ENCODE data around the gene TMEFF2. TPM values are rescaled to one million over a fixed set of nuclear protein-coding genes. Genes with fewer than 3 reads are reported as not detected.
"Not testable (repeated sequence)": the region's sequence is repeated elsewhere in the genome, so short reads cannot be mapped to it uniquely, and the experiment has no call there.

TMEFF2 gene
- polyA plus RNA-seq, 4 donors: 6.9 to 23.2 (median 14.5) TPM

DNA sequence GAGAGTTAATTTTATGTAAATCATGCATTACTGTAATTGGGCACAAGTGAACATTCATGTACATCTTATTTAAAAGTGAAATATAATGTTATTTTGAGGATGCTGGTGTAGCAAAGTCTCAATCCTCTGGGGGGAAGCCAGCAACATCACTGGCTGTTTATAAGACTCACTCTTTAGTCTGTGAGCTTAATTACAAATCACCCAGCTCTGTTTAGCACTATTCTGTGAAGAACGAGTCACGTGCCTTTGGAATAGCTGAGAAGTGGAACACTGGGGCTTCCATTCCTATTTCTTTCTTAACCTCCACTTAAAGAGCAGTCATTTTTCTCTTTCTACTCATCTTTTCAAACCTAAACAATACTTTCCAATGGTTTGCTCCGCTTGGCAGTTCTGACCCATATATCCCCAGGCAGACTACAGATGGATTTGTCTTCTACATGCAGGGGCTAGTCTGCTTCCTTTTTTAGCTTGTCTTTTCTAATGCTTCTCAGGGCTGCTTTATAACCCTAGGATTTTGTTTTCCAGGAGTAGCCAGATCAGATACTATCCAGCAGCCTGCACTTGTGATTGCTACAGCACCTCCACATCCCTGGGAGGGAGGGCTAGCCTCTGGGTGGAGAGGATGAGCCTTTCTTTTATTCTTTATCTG, 252.5 kb downstream of the TMEFF2 start:
- no peak for DNase-seq (ENCODE audit: low read depth in 4 of 4, low spot score in 2 of 4)

GRCh38 chr2:191941376-191941929, 253.3 kb downstream of the TMEFF2 start:
- DNase-seq (ENCODE audit: low read depth in 4 of 4, low spot score in 2 of 4): no peak

DNA sequence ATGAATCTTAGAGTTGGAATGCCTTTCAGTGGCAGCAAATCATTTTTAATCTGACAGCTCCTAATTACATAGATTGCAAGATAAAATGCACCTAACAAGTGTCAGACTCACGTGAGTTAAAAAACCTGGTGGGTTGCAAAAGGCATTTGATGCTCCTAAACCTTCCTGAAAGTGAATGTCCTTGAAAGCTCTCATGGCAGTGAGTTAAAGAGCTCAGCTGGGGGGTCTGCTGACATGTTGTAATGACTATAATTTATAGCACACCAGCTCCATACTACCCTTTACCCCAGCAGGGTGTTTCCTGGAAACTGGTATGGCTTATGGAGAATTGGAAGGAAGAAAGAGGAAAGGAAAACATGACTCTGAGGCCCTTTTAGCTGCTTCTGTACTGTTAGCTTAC, 256.0 kb downstream of the TMEFF2 start:
- no peak for DNase-seq (ENCODE audit: low read depth in 4 of 4, low spot score in 2 of 4)

DNA sequence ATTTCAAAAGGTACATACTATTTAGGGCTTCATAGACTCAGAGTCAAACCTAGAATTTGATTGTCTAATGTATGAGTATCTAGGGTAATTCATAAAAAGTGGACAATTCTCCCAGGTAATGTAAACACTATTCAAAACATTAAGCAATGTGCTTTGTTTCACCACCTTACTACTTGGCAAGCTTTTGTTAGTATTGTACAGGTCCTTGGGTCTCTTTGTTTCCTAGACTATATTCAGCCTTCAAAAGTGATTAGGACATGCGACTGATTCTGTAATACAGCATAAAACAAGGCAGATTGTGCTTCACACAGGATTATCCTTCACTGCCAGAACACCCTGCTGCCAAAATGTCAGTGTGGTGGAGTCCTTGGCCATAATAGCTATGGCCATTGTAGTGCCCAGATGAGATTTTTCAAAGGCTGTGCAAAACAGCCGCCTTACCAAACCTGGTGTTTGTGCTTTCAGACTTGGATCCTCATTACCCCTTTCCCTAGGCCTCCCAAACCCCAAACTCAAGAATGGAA, 257.8 kb downstream of the TMEFF2 start:
- no peak for DNase-seq (ENCODE audit: low read depth in 4 of 4, low spot score in 2 of 4)

DNA sequence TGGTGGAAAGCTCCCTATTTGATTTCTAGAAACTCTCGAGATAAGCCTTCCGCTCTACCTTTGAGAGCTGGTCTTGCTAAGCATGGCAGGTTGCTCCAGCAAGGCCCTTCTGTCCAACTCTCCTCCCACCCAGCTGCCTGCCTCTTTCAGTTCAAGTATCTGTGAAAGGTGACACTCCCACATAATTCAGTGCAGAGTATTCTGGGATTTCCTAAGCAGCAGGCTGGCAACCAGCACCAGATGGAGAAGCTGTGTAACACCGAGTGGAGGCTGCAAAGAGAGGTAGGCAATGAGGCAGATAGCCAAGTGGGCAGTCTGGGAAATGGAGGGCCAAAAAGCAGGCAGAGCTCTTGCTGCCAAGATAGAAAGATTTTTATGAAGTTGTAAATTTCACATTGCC, 259.5 kb downstream of the TMEFF2 start:
- no peak for DNase-seq (ENCODE audit: low read depth in 4 of 4, low spot score in 2 of 4)

DNA sequence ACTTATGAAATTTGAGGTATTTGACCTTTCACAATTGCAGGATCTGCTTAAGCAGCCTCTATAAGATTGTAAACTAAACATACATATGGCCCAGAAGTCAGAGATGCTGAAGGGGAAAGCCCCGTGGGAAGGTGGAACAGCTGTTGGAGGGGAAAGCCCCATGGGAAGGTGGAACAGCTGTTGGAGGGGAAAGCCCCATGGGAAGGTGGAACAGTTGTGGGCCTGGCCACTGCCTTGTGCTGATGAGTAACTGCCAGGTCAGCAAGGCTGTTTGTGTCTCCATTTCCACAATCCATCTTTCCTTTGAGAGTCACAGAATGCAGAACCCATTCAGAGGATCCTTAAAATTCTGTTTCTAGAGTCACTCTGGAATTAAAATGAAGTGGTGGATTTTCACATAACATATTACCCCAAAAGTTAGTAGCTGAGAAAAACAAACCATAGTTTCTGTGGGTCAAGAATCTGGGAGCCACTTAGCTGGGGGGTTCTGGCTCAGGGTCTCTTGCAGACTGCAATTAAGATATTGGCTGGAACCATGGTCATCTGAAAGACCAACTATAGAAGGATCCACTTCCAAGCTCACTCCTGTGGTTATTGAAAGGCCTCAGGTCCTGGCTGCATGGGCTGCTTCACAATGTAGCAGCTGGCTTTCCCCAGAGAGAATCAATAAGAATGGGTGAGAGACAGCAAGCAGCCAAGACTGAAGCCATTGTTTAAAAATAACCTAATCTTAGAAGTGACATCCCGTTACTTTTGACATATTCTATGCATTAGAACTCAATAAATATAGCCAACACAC, 261.2 kb downstream of the TMEFF2 start:
- no peak for DNase-seq (ENCODE audit: low read depth in 4 of 4, low spot score in 2 of 4)

DNA sequence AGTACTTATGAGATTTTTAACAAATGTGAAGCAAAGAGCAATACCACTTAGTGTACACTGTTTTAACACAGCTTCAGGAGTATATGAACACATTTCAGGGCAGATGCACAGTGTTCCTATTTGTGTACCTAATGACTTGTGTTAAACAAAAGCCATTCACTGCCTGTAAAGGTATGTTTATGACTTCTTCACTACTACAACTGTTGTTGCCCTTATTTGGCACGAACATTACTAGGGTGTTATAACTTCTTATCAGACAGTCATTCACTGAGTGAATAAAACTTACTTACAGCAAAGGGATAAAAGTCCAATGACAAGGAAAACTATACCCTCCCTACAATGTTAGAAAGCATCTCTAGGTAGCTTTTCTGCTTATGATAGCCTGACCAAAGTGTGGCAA, 262.4 kb downstream of the TMEFF2 start:
- no peak for DNase-seq (ENCODE audit: low read depth in 4 of 4, low spot score in 2 of 4)

- no peak for DNase-seq (ENCODE audit: low read depth in 4 of 4, low spot score in 2 of 4)
Observed at GRCh38 chr2:191931329-191931728, 263.4 kb downstream of the TMEFF2 start.

DNA sequence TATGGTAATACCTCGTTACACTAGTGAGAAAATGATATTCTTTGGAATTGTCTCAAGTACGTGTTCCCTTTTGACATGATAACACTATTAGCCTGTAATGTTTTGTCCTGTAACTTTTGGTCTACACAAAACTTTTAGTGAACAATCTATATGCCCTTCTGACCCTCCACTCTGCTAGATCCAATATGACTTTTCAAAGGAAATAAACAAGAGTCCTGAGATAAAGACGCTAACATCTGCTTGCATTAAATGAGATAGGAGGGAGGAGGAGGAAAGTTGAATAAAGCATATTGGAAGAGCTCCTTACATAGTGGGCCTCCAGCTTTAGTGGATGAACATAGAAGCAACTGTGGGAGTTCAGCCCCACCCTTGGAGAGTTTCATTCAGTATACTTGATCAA, 264.5 kb downstream of the TMEFF2 start:
- DNase-seq (ENCODE audit: low read depth in 4 of 4, low spot score in 2 of 4): no peak

- DNase-seq (ENCODE audit: low read depth in 4 of 4, low spot score in 2 of 4): no peak
Observed at GRCh38 chr2:191929288-191929687, 265.4 kb downstream of the TMEFF2 start.

DNA sequence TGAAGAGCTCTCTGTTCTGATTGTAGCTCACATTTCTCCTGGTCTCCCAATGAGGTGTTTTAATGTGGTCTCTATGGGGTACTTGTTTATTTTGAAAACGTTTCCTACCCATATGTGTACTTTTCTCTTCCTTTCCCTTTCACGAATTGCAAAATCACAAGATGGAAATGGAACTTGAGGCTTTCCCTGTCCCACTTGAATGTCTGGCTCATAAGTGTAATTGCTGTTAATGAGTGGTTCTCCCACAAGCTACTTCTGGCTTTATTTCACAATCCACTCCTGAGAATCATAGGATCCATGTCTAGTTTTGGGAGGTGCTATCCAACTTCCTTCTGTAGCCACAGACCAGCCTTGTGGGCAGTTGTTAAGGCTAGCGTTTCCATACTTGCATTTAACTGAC, 266.7 kb downstream of the TMEFF2 start:
- DNase-seq (ENCODE audit: low read depth in 4 of 4, low spot score in 2 of 4): no peak

DNA sequence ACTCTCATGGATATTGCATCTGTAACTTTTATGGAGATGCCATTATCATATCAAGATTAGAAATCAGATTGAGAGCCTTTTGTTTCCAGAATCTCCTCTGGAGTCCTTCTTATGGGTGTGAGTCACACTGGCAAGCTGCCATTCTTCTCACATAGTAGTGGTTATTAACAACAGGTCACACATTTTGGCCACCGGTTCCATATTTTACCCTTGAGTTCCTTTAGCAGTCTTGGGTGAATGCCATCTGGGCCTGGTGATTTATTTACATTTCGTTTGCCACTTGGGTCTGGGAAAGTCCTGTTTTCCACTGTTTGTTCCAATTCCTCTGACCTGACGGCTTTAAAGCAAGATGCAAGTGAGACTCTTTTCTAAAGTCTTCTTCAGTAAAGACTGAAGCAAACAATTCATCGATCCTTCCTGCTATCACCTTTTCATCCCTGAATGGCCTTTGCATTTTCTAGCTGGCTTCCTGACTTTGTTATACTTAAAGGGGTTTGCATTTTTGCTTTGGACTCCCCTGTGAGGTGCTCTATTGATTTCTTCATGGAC, 267.3 kb downstream of the TMEFF2 start:
- peak in 2 of 4 donors; percentile 15 to 38 for DNase-seq (ENCODE audit: low read depth in 4 of 4, low spot score in 2 of 4)

GRCh38 chr2:191926671-191927070, 268.1 kb downstream of the TMEFF2 start:
- no peak for DNase-seq (ENCODE audit: low read depth in 4 of 4, low spot score in 2 of 4)

GRCh38 chr2:191923652-191923997, 271.1 kb downstream of the TMEFF2 start:
- no peak for DNase-seq (ENCODE audit: low read depth in 4 of 4, low spot score in 2 of 4)

DNA sequence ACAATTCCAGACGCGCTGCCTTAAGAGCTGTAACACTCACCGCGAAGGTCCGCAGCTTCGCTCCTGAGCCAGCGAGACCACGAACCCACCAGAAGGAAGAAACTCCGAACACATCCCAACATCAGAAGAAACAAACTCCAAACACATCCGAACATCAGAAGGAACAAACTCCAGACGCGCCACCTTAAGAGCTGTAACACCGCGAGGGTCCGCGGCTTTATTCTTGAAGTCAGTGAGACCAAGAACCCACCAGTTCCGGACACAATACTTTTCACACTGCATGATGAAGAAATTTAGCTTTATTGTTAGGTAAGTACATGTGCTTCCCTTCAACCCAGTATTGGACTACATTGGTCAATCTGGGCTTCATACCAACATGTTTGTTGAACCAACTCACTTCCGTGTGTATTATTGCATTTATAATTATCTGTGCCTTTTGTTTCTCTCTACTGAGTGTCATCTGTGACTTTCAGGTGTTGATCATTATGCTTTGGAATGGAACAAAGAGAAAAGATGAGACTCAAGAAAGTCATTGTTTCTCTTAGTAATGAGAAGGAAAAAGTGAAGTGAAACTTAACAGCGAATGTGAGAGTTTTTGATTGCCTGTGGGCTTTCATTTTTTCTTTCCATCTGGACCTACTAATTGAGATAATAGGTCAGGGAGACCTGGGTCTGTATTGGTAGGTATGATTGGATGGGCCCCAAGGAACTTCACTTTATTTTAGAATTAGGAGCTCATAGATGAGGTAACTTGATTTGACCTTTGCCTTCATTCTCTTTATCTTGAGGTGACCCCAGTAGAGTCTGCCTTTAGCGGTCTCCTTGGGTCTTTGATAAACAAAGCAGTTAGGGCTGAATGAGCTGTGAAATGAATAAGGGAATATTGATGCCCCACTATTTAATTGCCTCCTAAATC, 271.7 kb downstream of the TMEFF2 start:
- DNase-seq (ENCODE audit: low read depth in 4 of 4, low spot score in 2 of 4): no peak

GRCh38 chr2:191921650-191922049, 273.1 kb downstream of the TMEFF2 start:
- not testable (repeated sequence) for DNase-seq (ENCODE audit: low read depth in 4 of 4, low spot score in 2 of 4)

DNA sequence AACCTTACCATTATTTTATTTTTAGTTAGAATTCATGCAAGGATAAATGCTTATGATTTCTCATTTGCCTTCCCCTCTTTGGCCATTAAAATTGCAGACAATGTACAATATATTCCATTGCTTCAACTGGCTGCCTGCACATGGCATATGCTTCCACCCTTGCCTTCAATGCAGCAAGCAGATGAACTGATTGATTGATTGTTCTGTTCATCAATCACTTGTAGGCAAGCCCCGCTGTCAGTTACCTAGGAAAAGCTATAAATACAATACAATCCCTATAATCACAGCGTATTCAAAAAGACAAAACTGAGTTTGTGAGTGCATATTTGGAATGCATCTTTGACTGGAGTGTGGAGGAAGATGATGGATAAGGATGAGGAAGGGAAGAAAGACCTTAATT, 274.2 kb downstream of the TMEFF2 start:
- DNase-seq (ENCODE audit: low read depth in 4 of 4, low spot score in 2 of 4): no peak

GRCh38 chr2:191917967-191918651, 276.6 kb downstream of the TMEFF2 start:
- no peak for DNase-seq (ENCODE audit: low read depth in 4 of 4, low spot score in 2 of 4)

DNA sequence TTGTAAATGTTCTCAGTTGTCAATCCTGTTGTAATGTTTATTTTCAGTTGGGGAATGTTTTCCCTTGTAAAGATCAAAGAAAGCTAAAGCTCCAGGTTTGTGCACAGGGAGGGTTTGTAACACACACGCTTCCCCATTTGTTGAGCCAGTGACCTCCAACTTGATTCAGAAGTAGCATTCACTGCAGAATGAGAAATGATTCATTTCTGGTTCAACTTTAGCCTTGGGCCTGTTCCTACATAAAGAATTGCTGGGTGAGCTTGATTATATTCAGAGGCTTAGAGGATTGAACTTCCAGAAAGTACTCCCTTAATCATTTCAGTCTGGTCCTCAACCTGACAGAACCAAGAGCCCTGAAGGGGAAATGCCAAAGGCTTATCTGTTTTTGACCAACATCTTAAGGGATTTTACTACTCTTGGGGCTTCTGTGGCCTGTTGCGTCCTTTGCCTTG, 277.3 kb downstream of the TMEFF2 start:
- DNase-seq (ENCODE audit: low read depth in 4 of 4, low spot score in 2 of 4): no peak

DNA sequence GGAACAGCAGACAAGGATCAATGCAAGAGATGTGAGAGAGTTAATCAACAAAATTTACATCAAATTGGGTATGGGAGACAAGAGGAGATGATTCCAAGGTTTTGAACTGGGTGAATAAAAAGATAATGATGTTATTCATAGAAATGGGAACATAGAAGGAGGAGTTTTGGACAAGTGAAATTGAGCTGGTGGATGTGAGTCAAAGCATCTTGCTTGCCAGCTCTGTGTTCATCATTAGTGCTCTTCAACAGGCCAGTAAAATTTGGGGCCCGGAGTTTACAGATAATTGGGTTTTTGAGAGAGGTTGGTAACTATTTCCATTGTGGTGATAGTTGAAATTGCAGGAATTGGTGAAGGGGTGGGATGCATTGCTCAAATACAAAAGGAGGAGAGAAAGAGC, 277.9 kb downstream of the TMEFF2 start:
- DNase-seq (ENCODE audit: low read depth in 4 of 4, low spot score in 2 of 4): no peak

Measured in left renal cortex interstitium (tissue), 4 donors.